GM21576 (cell line): ENCODE results near the gene ABI2.

Source experiments
- ATAC-seq: cut with Tn5 transposase; IDR thresholded peaks from one replicate; pipeline ENCODE4 v1.9.1; 2021; ENCODE audit warnings: mild to moderate bottlenecking, moderate library complexity; ENCODE audit not compliant: unreplicated experiment

ABI2 gene

DNA sequence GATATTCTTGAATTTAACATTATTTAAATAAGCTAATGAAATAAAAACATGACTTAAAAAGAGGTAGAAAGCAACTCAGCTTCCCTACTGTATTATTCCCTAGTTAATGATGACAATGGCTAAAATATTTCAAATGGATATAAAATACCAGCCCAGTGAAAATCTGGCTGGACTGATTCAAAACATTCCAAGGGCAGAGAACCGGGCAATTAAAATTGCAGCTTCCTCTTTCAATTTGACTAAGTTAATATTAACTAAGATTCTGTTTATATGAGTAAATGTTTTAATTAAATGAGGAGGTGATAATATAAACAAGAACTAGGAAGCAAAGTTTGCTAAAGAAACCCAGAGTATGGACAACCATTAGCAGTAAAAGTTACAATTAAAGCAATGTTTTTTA, 141.4 kb downstream of the ABI2 start:
- ATAC-seq = no peak

- ATAC-seq = no peak
Measured at GRCh38 chr2:203470371-203470770, 142.2 kb downstream of the ABI2 start.

DNA sequence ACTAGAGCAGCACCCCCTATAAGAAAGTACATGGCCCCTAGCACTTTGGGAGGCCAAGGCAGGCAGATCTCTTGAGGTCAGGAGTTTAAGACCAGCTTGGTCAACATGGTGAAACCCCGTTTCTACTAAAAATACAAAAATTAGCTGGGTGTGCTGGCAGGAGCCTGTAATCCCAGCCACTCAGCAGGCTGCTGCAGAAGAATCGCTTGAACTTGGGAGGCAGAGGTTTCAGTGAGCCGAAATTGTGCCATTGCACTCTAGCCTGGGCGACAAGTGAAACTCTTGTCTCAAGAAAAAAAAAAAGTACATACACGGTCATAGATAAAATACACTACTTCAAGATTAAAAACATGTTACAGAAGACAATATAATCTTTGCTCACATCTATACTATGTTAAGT, 143.1 kb downstream of the ABI2 start:
- ATAC-seq = no peak

DNA sequence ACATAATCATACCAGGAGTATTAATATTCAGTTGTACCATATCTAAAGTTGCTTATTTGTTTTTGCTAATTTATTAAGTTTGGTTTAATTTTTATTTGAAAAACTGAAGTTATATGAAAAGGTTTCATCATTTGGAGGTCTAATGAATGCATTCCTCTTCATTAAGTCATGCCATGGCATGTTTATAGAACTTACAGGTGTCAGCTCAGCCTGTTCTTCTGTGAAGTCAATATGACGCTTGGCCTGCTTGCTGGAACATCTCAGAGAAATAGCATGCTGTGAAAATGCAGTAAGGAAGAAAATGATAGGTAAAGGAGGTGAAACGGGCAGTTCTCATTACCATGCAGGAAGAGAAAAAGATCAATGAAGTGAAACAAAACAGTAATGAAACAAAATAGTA, 148.7 kb downstream of the ABI2 start:
- ATAC-seq = no peak

DNA sequence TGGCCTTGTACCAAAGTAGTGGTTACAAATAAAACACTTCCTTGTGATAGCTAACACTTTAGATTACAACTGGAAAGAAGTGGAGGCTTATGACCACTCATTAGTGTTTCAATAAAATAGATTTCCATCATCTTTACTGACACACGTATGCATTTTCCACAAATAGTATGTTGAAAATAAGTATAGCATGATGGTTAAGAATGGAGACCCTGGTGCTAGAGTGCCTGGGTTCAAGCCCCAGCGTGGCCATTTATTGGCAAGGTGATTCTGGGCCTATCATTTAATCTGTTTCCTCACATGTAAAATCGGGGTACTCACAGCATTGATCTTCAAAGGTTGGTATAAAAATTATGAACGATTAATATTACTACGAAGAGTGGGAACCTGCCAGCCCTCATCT, 152.4 kb downstream of the ABI2 start:
- ATAC-seq = no peak

DNA sequence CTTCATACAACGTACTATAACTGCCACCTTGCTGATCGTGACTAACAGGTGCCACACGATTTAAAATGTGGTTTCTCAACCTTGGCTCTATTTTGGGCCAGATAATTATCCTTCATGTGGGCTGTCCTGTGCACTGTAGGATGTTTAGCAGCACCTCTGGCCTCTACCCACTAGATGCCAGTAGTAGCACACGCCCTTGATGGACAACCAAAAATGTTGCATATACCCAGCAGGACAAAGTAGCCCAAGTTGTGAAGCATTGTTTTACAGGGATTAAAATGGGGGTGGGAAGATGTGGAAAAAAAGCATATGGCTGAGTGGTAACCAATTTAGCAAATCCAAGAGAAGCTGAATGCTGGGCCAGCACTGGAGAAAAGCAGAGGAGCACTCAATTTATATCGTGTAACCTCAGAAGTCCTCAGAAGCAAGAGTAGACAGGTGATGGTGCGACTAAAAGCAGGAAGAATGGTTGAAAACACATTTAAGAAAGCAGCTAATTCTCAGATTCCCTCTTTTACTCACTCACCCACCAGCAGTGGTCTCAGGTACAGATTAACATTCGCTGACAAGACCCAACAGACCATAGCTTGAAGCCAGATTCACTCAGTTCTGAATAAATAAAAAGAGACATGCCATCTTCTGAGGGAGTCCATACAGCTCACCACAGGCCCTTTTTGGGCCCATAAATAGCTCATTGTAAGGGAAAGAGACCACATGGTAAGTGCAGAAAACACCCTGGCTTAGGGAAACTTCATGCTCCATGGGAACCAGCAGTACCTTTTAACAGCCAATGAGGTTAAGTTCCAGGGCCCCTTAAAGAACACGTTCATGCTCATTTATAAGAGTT, 156.3 kb downstream of the ABI2 start:
- no peak for ATAC-seq

- ATAC-seq = no peak
Measured at GRCh38 chr2:203489531-203489930, 161.3 kb downstream of the ABI2 start.

GRCh38 chr2:203490391-203490790, 162.2 kb downstream of the ABI2 start:
- ATAC-seq = no peak

DNA sequence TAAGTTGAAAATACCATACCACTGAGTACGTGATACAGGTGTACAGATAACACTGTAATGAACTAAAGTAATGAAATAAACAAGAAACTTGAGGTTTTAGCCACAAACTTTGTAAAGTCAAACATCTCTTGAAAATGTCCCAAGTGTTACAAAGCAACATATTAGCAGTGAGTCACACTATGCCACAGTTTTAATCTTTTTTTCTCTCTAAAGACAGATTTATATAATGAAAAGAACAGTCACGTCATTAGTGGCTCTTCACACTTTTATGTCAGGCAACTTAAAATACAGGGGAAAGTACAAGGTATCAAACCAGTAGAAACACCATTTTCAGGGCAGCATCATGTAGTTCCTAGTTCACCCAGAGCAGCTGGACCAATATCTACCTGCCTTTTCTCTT, 164.8 kb downstream of the ABI2 start:
- ATAC-seq = no peak
